ENCODE results near the gene MYO5C.
"Not testable (repeated sequence)": the region's sequence is repeated elsewhere in the genome, so short reads cannot be mapped to it uniquely, and the experiment has no call there.

The MYO5C gene

DNA sequence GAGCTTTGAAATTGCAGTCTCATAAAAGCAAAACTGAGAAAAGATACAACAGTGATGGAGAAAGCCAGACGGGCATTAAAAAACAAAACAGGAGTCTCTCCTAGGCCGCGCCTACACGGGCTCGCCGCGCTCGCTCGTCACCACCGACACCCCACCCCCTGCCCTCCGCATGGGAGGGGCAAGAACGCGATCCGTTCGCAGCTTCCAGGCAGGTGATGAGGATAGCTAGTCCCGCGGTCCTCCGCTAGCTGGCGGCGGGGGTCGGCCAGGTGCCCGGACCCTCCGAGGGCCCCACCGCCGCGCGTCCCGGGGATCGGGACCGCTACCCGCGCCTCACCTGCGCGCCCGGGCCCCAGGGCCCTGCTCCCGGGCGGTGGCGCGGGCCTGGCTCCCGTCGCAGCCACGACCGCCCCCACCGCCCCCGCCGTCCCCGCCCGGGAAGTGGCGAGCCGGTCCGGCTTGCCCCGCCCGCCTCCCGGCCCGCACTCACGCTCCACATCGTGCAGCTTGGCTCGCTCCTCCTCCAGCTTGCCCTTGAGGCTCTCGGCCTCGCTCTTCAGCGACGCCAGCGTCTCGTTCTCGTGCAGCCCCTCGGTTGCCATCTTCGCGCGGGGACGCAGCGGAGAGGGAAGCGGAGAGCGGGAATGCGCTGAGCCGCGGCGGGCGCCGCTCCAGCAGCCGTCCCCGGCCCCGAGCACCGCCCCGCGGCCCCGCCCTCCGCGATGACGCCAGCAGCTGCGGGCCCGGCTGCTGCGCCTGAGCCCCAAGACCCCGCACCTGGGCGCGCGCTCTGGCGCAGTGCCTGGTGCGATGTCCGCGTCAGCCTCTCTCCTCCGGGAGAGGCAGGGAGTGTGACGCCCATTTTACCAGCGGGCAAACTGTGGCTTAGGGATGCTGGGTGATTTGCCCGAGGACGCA, 116.1 kb downstream of the MYO5C start:
- TF ChIP-seq, protein P1, sequence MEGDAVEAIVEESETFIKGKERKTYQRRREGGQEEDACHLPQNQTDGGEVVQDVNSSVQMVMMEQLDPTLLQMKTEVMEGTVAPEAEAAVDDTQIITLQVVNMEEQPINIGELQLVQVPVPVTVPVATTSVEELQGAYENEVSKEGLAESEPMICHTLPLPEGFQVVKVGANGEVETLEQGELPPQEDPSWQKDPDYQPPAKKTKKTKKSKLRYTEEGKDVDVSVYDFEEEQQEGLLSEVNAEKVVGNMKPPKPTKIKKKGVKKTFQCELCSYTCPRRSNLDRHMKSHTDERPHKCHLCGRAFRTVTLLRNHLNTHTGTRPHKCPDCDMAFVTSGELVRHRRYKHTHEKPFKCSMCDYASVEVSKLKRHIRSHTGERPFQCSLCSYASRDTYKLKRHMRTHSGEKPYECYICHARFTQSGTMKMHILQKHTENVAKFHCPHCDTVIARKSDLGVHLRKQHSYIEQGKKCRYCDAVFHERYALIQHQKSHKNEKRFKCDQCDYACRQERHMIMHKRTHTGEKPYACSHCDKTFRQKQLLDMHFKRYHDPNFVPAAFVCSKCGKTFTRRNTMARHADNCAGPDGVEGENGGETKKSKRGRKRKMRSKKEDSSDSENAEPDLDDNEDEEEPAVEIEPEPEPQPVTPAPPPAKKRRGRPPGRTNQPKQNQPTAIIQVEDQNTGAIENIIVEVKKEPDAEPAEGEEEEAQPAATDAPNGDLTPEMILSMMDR (IDR thresholded peaks at IDR 0.05; ENCODE audit: poor library complexity, severe bottlenecking), result peak; percentile 13
- ATAC-seq (ENCODE audit: low read depth) (peak; percentile 88), DNase-seq (ENCODE audit: low spot score) (peak; percentile 92)
- Histone ChIP-seq H3K27ac (ENCODE audit: poor library complexity, severe bottlenecking) (peak overlapping the region; percentile 71), H3K4me3 (ENCODE audit: severe bottlenecking) (peak overlapping the region; percentile 70), H3K27me3 (ENCODE audit: insufficient read depth, poor library complexity, severe bottlenecking) (no peaks in the 10 kb centered on the region), H3K36me3 (ENCODE audit: low read depth) (no peaks in the 10 kb centered on the region), H3K4me1 (ENCODE audit: insufficient read depth, poor library complexity, severe bottlenecking) (peaks cover 10% of the 10 kb centered on the region), H3K9me3 (ENCODE audit: severe bottlenecking) (no peaks in the 10 kb centered on the region)

DNA sequence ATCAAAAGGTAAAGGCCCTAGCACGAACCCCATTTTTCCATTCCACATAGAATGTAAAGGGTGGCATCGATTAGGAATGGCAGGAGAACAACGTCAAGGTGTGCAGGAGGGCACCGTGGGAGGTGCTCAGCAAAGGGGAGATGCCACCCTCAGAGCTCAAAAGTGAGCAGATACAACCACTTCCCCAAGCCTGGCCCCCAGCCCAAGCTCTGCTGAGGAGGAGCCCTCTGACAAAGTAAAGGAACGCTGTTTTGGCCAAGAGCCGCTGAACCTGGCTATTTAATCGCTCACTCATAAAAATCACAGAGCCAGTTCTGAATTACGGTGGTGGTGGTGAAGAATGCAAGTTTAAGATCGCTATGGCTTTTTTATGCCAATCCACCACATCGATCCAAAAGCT, 116.8 kb downstream of the MYO5C start:
- H3K27ac ChIP-seq (ENCODE audit: poor library complexity, severe bottlenecking), result peak overlapping the region; percentile 71
- H3K4me3 ChIP-seq (ENCODE audit: severe bottlenecking), result peak overlapping the region; percentile 70
- TF ChIP-seq, protein P1 (IDR thresholded peaks at IDR 0.05; ENCODE audit: poor library complexity, severe bottlenecking), result no peak
- no peak for ATAC-seq (ENCODE audit: low read depth)
- H3K4me1 ChIP-seq (ENCODE audit: insufficient read depth, poor library complexity, severe bottlenecking), result peaks cover 10% of the 10 kb centered on the region
- no peaks in the 10 kb centered on the region for H3K27me3 ChIP-seq (ENCODE audit: insufficient read depth, poor library complexity, severe bottlenecking)
- no peak for DNase-seq (ENCODE audit: low spot score)
- no peaks in the 10 kb centered on the region for H3K36me3 ChIP-seq (ENCODE audit: low read depth)
- H3K9me3 ChIP-seq (ENCODE audit: severe bottlenecking), result no peaks in the 10 kb centered on the region

DNA sequence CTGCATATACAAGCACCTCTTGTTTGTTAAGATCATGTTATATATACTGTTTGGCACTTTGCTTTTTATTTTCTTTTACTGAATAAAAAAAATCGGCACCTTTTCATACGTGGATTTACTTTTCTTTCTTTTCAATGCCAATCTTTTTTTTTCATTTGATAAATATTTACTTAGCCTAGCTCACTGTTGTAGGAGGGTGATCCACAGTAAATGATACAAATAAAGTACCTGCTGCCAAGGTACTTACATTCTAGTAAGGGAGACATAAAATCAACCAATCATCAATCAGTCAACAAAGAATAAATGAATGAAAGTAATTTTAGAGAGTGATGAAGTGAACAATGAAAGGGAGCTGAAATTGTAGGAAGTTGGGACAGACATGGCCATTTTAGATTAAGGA, 122.7 kb downstream of the MYO5C start:
- no peaks in the 10 kb centered on the region for H3K4me1 ChIP-seq (ENCODE audit: insufficient read depth, poor library complexity, severe bottlenecking)
- no peaks in the 10 kb centered on the region for H3K27me3 ChIP-seq (ENCODE audit: insufficient read depth, poor library complexity, severe bottlenecking)
- no peak overlapping the region for H3K4me3 ChIP-seq (ENCODE audit: severe bottlenecking)
- DNase-seq (ENCODE audit: low spot score) (no peak), ATAC-seq (ENCODE audit: low read depth) (no peak)
- H3K27ac ChIP-seq (ENCODE audit: poor library complexity, severe bottlenecking), result no peak overlapping the region
- peaks cover 4% of the 10 kb centered on the region; the same call in 1 of the 2 replicates for H3K36me3 ChIP-seq (ENCODE audit: low read depth)
- no peaks in the 10 kb centered on the region for H3K9me3 ChIP-seq (ENCODE audit: severe bottlenecking)
- TF ChIP-seq, protein P1 (IDR thresholded peaks at IDR 0.05; ENCODE audit: poor library complexity, severe bottlenecking), result no peak

DNA sequence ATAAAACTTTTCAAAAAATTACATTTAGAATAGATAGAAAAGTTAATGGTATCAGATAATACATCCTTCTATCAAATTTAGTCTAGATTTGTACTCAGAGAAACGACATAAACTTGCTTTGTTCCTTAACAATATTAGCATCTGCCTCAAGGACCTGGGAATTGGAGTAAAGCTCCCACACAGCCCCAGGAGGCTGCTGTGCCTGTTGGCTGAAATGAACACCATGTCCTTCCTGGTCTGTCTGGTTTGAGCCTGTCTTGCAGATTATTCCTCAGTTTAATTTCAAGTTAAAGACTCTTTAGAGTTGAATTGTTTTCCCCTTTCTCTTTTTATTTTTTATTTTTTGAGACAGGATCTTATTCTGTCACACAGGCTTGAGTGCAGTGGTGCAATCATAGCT, 123.8 kb downstream of the MYO5C start:
- Histone ChIP-seq H3K27ac (ENCODE audit: poor library complexity, severe bottlenecking) (no peak overlapping the region), H3K27me3 (ENCODE audit: insufficient read depth, poor library complexity, severe bottlenecking) (no peaks in the 10 kb centered on the region), H3K36me3 (ENCODE audit: low read depth) (peaks cover 4% of the 10 kb centered on the region; the same call in 1 of the 2 replicates), H3K4me1 (ENCODE audit: insufficient read depth, poor library complexity, severe bottlenecking) (no peaks in the 10 kb centered on the region), H3K4me3 (ENCODE audit: severe bottlenecking) (no peak overlapping the region), H3K9me3 (ENCODE audit: severe bottlenecking) (no peaks in the 10 kb centered on the region)
- DNase-seq (ENCODE audit: low spot score), result no peak
- no peak for ATAC-seq (ENCODE audit: low read depth)
- TF ChIP-seq, protein P1 (IDR thresholded peaks at IDR 0.05; ENCODE audit: poor library complexity, severe bottlenecking), result no peak

DNA sequence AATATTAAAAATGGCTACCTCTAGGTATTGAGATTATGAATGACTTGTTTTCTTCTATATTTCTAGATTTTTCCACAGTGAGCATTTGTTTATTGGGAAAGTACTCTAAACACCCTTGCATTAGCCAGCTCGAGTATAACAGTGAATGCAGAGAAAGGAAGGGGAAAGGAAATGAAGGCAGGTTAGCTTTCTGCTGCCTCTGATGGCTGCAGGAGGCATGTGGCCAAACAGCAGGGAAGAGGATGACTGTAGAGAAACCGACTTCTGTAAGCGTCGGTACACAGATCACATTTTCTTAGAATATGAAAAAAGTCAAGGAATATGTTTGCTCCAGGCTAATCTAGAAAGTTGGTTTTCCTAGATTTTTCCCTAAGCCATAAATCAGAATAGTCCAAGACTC, 124.2 kb downstream of the MYO5C start:
- Histone ChIP-seq H3K27me3 (ENCODE audit: insufficient read depth, poor library complexity, severe bottlenecking) (no peaks in the 10 kb centered on the region), H3K36me3 (ENCODE audit: low read depth) (peaks cover 4% of the 10 kb centered on the region; the same call in 1 of the 2 replicates), H3K9me3 (ENCODE audit: severe bottlenecking) (no peaks in the 10 kb centered on the region), H3K27ac (ENCODE audit: poor library complexity, severe bottlenecking) (no peak overlapping the region), H3K4me1 (ENCODE audit: insufficient read depth, poor library complexity, severe bottlenecking) (no peaks in the 10 kb centered on the region), H3K4me3 (ENCODE audit: severe bottlenecking) (no peak overlapping the region)
- ATAC-seq (ENCODE audit: low read depth) (peak; percentile 62), DNase-seq (ENCODE audit: low spot score) (no peak)
- TF ChIP-seq, protein P1 (IDR thresholded peaks at IDR 0.05; ENCODE audit: poor library complexity, severe bottlenecking), result no peak

DNA sequence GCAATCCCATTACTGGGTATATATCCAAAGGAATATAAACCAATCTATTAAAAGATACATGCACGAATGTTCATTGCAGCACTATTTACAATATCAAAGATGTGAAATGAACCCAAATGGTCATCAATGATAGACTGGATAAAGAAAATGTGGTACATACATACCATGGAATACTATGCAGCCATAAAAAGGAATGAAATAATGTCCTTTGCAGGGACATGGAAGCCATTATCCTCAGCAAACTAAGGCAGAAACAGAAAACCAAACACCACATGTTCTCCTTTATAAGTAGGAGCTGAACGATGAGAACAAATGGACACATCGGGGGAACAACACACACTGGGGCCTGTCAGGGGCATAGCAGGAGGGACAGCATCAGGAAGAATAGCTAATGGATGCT, 125.4 kb downstream of the MYO5C start:
- not testable (repeated sequence) for H3K27ac ChIP-seq (ENCODE audit: poor library complexity, severe bottlenecking)

More for the DNA sequence above, 125.4 kb downstream of the MYO5C start:
- not testable (repeated sequence) for H3K36me3 ChIP-seq (ENCODE audit: low read depth); H3K4me3 ChIP-seq (ENCODE audit: severe bottlenecking); H3K4me1 ChIP-seq (ENCODE audit: insufficient read depth, poor library complexity, severe bottlenecking); H3K27me3 ChIP-seq (ENCODE audit: insufficient read depth, poor library complexity, severe bottlenecking); H3K9me3 ChIP-seq (ENCODE audit: severe bottlenecking); DNase-seq (ENCODE audit: low spot score); ATAC-seq (ENCODE audit: low read depth)

Measured in RWPE2 (cell line).